ENCODE data around the gene PTH2R.

GRCh38 chr2:208375491-208376068 is 31.0 kb upstream of the PTH2R start:
- TF ChIP-seq GATA3 (IDR thresholded peaks at IDR 0.05; ENCODE audit: low read depth, low read length) (no peak), GATA2 (IDR thresholded peaks at IDR 0.05; ENCODE audit: low read depth, low read length) (no peak)
